ENCODE measurements around the gene WWP2. TPM values are rescaled to one million over a fixed set of nuclear protein-coding genes. Genes with fewer than 3 reads are reported as not detected.
"Not testable (repeated sequence)": the region's sequence is repeated elsewhere in the genome, so short reads cannot be mapped to it uniquely, and the experiment has no call there.

WWP2 gene
- total RNA-seq, 1 donor from 2014 or later = 13.1 TPM

- DNase-seq (ENCODE audit: low read depth) = no peak
Observed at GRCh38 chr16:69793526-69793925, 31.4 kb downstream of the WWP2 start.

GRCh38 chr16:69794486-69794885 lies 32.4 kb downstream of the WWP2 start:
- DNase-seq (ENCODE audit: low read depth) = peak; percentile 5

- DNase-seq (ENCODE audit: low read depth) = peak; percentile 77
Observed at GRCh38 chr16:69796285-69797118, 34.4 kb downstream of the WWP2 start.

- peak; percentile 12 for DNase-seq (ENCODE audit: low read depth)
Observed at GRCh38 chr16:69798466-69798865, 36.3 kb downstream of the WWP2 start.

- no peak for DNase-seq (ENCODE audit: low read depth)
Observed at GRCh38 chr16:69799611-69800031, 37.5 kb downstream of the WWP2 start.

GRCh38 chr16:69804297-69804696 lies 42.2 kb downstream of the WWP2 start:
- DNase-seq (ENCODE audit: low read depth) = no peak

- not testable (repeated sequence) for DNase-seq (ENCODE audit: low read depth)
Observed at GRCh38 chr16:69806776-69807175, 44.6 kb downstream of the WWP2 start.

GRCh38 chr16:69812688-69813014 lies 50.5 kb downstream of the WWP2 start:
- DNase-seq (ENCODE audit: low read depth) = no peak

- no peak for DNase-seq (ENCODE audit: low read depth)
Observed at GRCh38 chr16:69814078-69814477, 51.9 kb downstream of the WWP2 start.

GRCh38 chr16:69814561-69814960 lies 52.4 kb downstream of the WWP2 start:
- no peak for DNase-seq (ENCODE audit: low read depth)

- DNase-seq (ENCODE audit: low read depth) = not testable (repeated sequence)
Observed at GRCh38 chr16:69815216-69815883, 53.2 kb downstream of the WWP2 start.

GRCh38 chr16:69816996-69817395 lies 54.9 kb downstream of the WWP2 start:
- no peak for DNase-seq (ENCODE audit: low read depth)

GRCh38 chr16:69818891-69819545 lies 56.9 kb downstream of the WWP2 start:
- DNase-seq (ENCODE audit: low read depth) = no peak

GRCh38 chr16:69820926-69821541 lies 58.9 kb downstream of the WWP2 start:
- DNase-seq (ENCODE audit: low read depth) = peak; percentile 24

- no peak for DNase-seq (ENCODE audit: low read depth)
Observed at GRCh38 chr16:69821844-69822173, 59.7 kb downstream of the WWP2 start.

GRCh38 chr16:69822174-69822935 lies 60.2 kb downstream of the WWP2 start:
- no peak for DNase-seq (ENCODE audit: low read depth)

- DNase-seq (ENCODE audit: low read depth) = no peak
Observed at GRCh38 chr16:69823831-69824563, 61.9 kb downstream of the WWP2 start.

GRCh38 chr16:69824564-69825142 lies 62.5 kb downstream of the WWP2 start:
- DNase-seq (ENCODE audit: low read depth) = not testable (repeated sequence)

- DNase-seq (ENCODE audit: low read depth) = no peak
Observed at GRCh38 chr16:69827524-69827923, 65.4 kb downstream of the WWP2 start.

GRCh38 chr16:69829338-69829737 lies 67.2 kb downstream of the WWP2 start:
- DNase-seq (ENCODE audit: low read depth) = no peak

All from myocyte (in vitro differentiated cells).